K562 (cell line): ENCODE measurements around the gene MFAP2.
"Not testable (repeated sequence)": the region's sequence is repeated elsewhere in the genome, so short reads cannot be mapped to it uniquely, and the experiment has no call there.

Experiments
- EP300 ChIP-seq: IDR thresholded peaks from 2 replicates; pipeline ENCODE4 v1.6.1; 2012; ENCODE audit warnings: low read length, improper control_type of control experiment
- ERF ChIP-seq: fragments of 450-650 bp; formaldehyde crosslinking; IDR thresholded peaks from 2 replicates; pipeline ENCODE4 v1.4.0; 2020; ENCODE audit warnings: mild to moderate bottlenecking, mixed read lengths
- MAX ChIP-seq: sonication (generic); formaldehyde crosslinking; IDR thresholded peaks from 2 replicates; pipeline ENCODE4 v1.9.0; 2022; ENCODE audit warnings: mild to moderate bottlenecking, missing genetic modification reagents
- MXI1 ChIP-seq: IDR thresholded peaks from 2 replicates; pipeline ENCODE4 v1.6.1; 2011; ENCODE audit warnings: low read depth, mild to moderate bottlenecking, improper control_type of control experiment, low read length
- NCOA1 ChIP-seq: fragments of 450-650 bp; IDR thresholded peaks from 2 replicates; pipeline ENCODE4 v1.6.1; 2016; ENCODE audit warnings: low read depth
- RBBP5 ChIP-seq: fragments of 200-600 bp; sonication (generic); IDR thresholded peaks from 2 replicates; pipeline ENCODE4 v1.6.1; 2012; ENCODE audit warnings: borderline replicate concordance, mild to moderate bottlenecking, low read length, control low read depth, inconsistent platforms; ENCODE audit not compliant: insufficient read depth, poor library complexity, severe bottlenecking
- RBM17 ChIP-seq: fragments of 200-400 bp; formaldehyde crosslinking; IDR thresholded peaks from 2 replicates; pipeline ENCODE4 v1.6.1; 2017; ENCODE audit warnings: low read depth, mild to moderate bottlenecking, low read length, borderline replicate concordance
- SMC3 ChIP-seq: conservative IDR thresholded peaks from 2 replicates; pipeline ENCODE4 v1.6.1; 2011; ENCODE audit warnings: low read depth, low read length, improper control_type of control experiment; ENCODE audit not compliant: insufficient read depth
- SP1 ChIP-seq: sonication (generic); formaldehyde crosslinking; IDR thresholded peaks from 2 replicates; pipeline ENCODE4 v1.8.1; 2022; ENCODE audit warnings: mild to moderate bottlenecking, missing genetic modification reagents
- SRF ChIP-seq, 2 experiments: fragments of 250-450, 450-650 bp in 1 of 2; sonication (Bioruptor Pico) in 1 of 2; sonication (generic) in 1 of 2; formaldehyde crosslinking; IDR thresholded peaks; 2 replicates each; pipeline versions ENCODE4 v1.5.0 to v1.5.1; 2020 to 2022; ENCODE audit warnings: mild to moderate bottlenecking in 1 of 2, missing genetic modification reagents in 1 of 2
- TAF15 ChIP-seq: fragments of 200-400 bp; formaldehyde crosslinking; IDR thresholded peaks from 2 replicates; pipeline ENCODE4 v1.6.1; 2017; ENCODE audit warnings: mild to moderate bottlenecking, low read depth, low read length, moderate library complexity
- YY1 ChIP-seq, 3 experiments: IDR thresholded peaks; 2 replicates each; pipeline ENCODE4 v1.6.1; 2011; ENCODE audit warnings: low read length in 2 of 3, mild to moderate bottlenecking in 2 of 3, moderate library complexity in 2 of 3, borderline replicate concordance in 1 of 3, control low read depth in 1 of 3, low read depth in 1 of 3; ENCODE audit not compliant: insufficient read depth in 3 of 3, insufficient replicate concordance in 2 of 3, control insufficient read depth in 1 of 3, insufficient read length in 1 of 3; ENCODE audit errors: extremely low read depth in 1 of 3
- ZNF280B ChIP-seq: fragments of 250-450 bp; sonication (Bioruptor Pico); IDR thresholded peaks from 2 replicates; pipeline ENCODE4 v1.5.1; 2021; ENCODE audit warnings: mild to moderate bottlenecking
- ZNF699 ChIP-seq: fragments of 250-450 bp; sonication (Bioruptor Pico); IDR thresholded peaks from 2 replicates; pipeline ENCODE4 v1.8.0; 2021; ENCODE audit warnings: mild to moderate bottlenecking, moderate library complexity; ENCODE audit not compliant: insufficient replicate concordance

- TF ChIP-seq ERF; EP300; ZNF280B (CRISPR knock-in tag); MXI1; SRF (CRISPR knock-in tag; IDR thresholded peaks at IDR 0.05); RBBP5; SP1 (CRISPR knock-in tag); RBM17; MAX (CRISPR knock-in tag); YY1 (IDR thresholded peaks at IDR 0.05; ENCODE audit: borderline replicate concordance in 1 of 3, control insufficient read depth in 1 of 3, extremely low read depth in 1 of 3, insufficient read depth in 3 of 3, insufficient read length in 1 of 3, insufficient replicate concordance in 2 of 3, low read depth in 1 of 3, low read length in 2 of 3); SMC3; TAF15; NCOA1; ZNF699 (CRISPR knock-in tag): not testable (repeated sequence)
These were observed 49.0 kb downstream of the MFAP2 start for GRCh38 chr1:16931206-16931934.
